Measurements from ENCODE around the gene BFAR. TPM values are rescaled to one million over a fixed set of nuclear protein-coding genes. Genes with fewer than 3 reads are reported as not detected.
"Not testable (repeated sequence)": the region's sequence is repeated elsewhere in the genome, so short reads cannot be mapped to it uniquely, and the experiment has no call there.

Gene BFAR
- total and polyA plus RNA-seq, 2 donors (not counting 3 experiments of a cell fraction or from before 2014, with no cell fraction given): 57.3 to 73.5 TPM

DNA sequence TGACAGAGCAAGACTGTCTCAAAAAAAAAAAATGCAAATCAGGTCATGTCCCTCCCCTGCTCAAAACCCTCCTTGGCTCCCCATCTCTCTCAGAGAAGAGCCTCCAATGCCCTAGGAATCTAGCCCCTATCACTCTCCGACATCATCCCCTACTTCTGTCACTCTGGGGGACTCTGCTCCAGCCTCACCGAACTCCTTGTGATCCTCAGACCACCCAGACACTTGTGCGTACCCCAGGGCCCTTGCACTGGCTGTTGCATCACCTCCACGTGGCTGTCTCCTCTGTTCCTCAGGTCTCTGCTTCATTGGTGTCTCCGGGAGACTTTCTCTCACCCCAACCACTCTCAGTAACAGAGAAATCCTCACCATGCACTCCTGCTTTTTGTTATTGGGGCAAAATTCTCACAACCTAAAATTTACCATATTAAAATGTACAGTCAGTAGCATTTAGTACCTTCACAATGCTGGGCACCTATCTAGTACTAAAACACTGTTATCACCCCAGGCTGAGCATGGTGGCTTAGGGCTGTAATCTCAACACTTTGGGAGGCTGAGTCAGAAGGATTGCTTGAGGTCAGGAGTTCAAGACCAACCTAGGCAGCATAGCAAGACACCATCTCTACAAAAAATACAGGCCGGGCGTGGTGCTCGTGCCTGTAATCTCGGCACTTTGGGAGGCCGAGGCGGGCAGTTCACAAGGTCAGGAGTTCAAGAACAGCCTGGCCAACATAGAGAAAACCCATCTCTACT lies 46.2 kb downstream of the BFAR start:
- FAIRE-seq: no peak

DNA sequence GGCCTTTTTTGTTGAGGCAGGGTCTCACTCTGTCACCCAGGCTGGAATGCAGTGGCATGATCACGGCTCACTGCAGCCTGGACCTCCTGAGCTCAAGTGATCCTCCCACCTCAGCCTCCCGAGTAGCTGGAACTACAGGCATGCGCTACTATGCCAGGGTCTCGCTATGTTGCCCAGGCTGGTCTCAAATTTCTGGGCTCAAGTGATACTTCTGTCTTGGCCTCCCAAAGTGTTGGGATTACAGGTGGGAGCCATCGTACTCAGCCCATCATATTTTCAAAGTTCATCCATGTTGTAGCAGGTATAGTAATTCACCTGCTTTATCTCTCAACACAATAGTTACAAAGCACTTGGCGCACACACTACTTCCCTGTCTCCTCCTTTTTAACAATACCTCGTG lies 47.6 kb downstream of the BFAR start:
- H3K36me3 ChIP-seq (ENCODE audit: control insufficient read depth in 2 of 2, extremely low read depth in 1 of 2, insufficient read depth in 2 of 2, low read length in 2 of 2); H3K79me2 ChIP-seq (ENCODE audit: control insufficient read depth, insufficient read depth, low read length); BruUV-seq (replicated peaks); FAIRE-seq; H3K9me1 ChIP-seq (replicated peaks; ENCODE audit: control insufficient read depth, extremely low read depth, insufficient read depth, low read length); H3K9me3 ChIP-seq (replicated peaks; ENCODE audit: control insufficient read depth, insufficient read depth, low read length); H3K9ac ChIP-seq (replicated peaks; ENCODE audit: extremely low read depth, insufficient read depth, low read length); H2AFZ ChIP-seq (ENCODE audit: low read depth, low read length); dilution Hi-C loops (cut with MboI; ENCODE audit: extremely low pct_ligation_motif_present, low sequenced_read_pairs); POLR2A ChIA-PET; DNase-seq (ENCODE audit: low read depth, low spot score); H3K4me3 ChIP-seq (replicated peaks in 1 of 3; ENCODE audit: insufficient read depth in 1 of 3, low read depth in 1 of 3, low read length in 3 of 3); H4K20me1 ChIP-seq (replicated peaks; ENCODE audit: control insufficient read depth, extremely low read depth, insufficient read depth, low read length); H3K4me1 ChIP-seq (ENCODE audit: control insufficient read depth, extremely low read depth, insufficient read depth, low read length); H3K27ac ChIP-seq (ENCODE audit: insufficient read depth, low read depth, low read length); H3K4me2 ChIP-seq (ENCODE audit: insufficient read depth, low read length); CTCF ChIA-PET; H3K27me3 ChIP-seq (ENCODE audit: control insufficient read depth in 2 of 2, insufficient read depth in 2 of 2, low read length in 2 of 2); intact Hi-C loops (cut with micrococcal nuclease): not testable (repeated sequence)

More for the DNA sequence above, 46.2 kb downstream of the BFAR start:
- no peak overlapping the region for H3K27ac ChIP-seq (ENCODE audit: insufficient read depth, low read depth, low read length)
- no peak overlapping the region for H3K4me2 ChIP-seq (ENCODE audit: insufficient read depth, low read length)
- no peaks in the 10 kb centered on the region for H4K20me1 ChIP-seq (replicated peaks; ENCODE audit: control insufficient read depth, extremely low read depth, insufficient read depth, low read length)
- dilution Hi-C loops (cut with MboI; ENCODE audit: extremely low pct_ligation_motif_present, low sequenced_read_pairs) (no loop called here), intact Hi-C loops (cut with micrococcal nuclease) (no loop called here)
- no peak for TF ChIP-seq GATA2 (IDR thresholded peaks at IDR 0.05; ENCODE audit: insufficient read depth, insufficient read length, low read depth, low read length)
- TF ChIP-seq, protein P1, sequence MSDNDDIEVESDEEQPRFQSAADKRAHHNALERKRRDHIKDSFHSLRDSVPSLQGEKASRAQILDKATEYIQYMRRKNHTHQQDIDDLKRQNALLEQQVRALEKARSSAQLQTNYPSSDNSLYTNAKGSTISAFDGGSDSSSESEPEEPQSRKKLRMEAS (IDR thresholded peaks at IDR 0.05; ENCODE audit: insufficient read depth, insufficient read length): no peak
- TF ChIP-seq POLR2A (IDR thresholded peaks at IDR 0.05; ENCODE audit: low read depth, low read length): no peak
- CTCF ChIA-PET: no interaction called here
- H3K36me3 ChIP-seq (ENCODE audit: control insufficient read depth in 2 of 2, extremely low read depth in 1 of 2, insufficient read depth in 2 of 2, low read length in 2 of 2): no peaks in the 10 kb centered on the region
- H3K4me1 ChIP-seq (ENCODE audit: control insufficient read depth, extremely low read depth, insufficient read depth, low read length): no peaks in the 10 kb centered on the region
- H3K9me3 ChIP-seq (replicated peaks; ENCODE audit: control insufficient read depth, insufficient read depth, low read length): no peaks in the 10 kb centered on the region
- no peaks in the 10 kb centered on the region for H3K9me1 ChIP-seq (replicated peaks; ENCODE audit: control insufficient read depth, extremely low read depth, insufficient read depth, low read length)
- H3K79me2 ChIP-seq (ENCODE audit: control insufficient read depth, insufficient read depth, low read length): no peaks in the 10 kb centered on the region
- H3K27me3 ChIP-seq (ENCODE audit: control insufficient read depth in 2 of 2, insufficient read depth in 2 of 2, low read length in 2 of 2): no peaks in the 10 kb centered on the region
- no peak overlapping the region for H2AFZ ChIP-seq (ENCODE audit: low read depth, low read length)
- DNase-seq (ENCODE audit: low read depth, low spot score): no peak
- POLR2A ChIA-PET: no interaction called here
- no peak overlapping the region for H3K4me3 ChIP-seq (replicated peaks in 1 of 3; ENCODE audit: insufficient read depth in 1 of 3, low read depth in 1 of 3, low read length in 3 of 3)
- no TSS peak for BruUV-seq (replicated peaks)
- no peak overlapping the region for H3K9ac ChIP-seq (replicated peaks; ENCODE audit: extremely low read depth, insufficient read depth, low read length)
